ACC112 (cell line): ENCODE measurements around the gene NISCH.

Experiments used
- H2AFZ ChIP-seq: fragments of 200-600 bp; sonication (generic); one replicate; pipeline ENCODE4 v1.6.0; 2017; ENCODE audit warnings: antibody characterized with exemption, low read length; ENCODE audit not compliant: unreplicated experiment
- H3K27ac ChIP-seq: fragments of 200-600 bp; sonication (generic); 2 replicates; pipeline ENCODE4 v1.5.1; 2014; ENCODE audit warnings: low read depth, mild to moderate bottlenecking, antibody characterized with exemption, low read length, moderate library complexity
- H3K27me3 ChIP-seq: fragments of 200-600 bp; sonication (generic); 2 replicates; pipeline ENCODE4 v1.6.1; 2014; ENCODE audit warnings: mild to moderate bottlenecking, antibody characterized with exemption, low read length, moderate library complexity, mixed read lengths; ENCODE audit not compliant: insufficient read depth
- H3K36me3 ChIP-seq: fragments of 200-600 bp; sonication (generic); 2 replicates; pipeline ENCODE4 v1.6.1; 2016; ENCODE audit warnings: mild to moderate bottlenecking, antibody characterized with exemption, low read length, moderate library complexity, mixed read lengths; ENCODE audit not compliant: insufficient read depth
- H3K4me1 ChIP-seq: fragments of 200-600 bp; sonication (generic); one replicate; pipeline ENCODE4 v1.6.1; 2016; ENCODE audit warnings: low read length, mixed read lengths; ENCODE audit not compliant: insufficient read depth, unreplicated experiment, control insufficient read depth
- H3K4me3 ChIP-seq: fragments of 200-600 bp; sonication (generic); 2 replicates; pipeline ENCODE4 v1.5.1; 2014; ENCODE audit warnings: mild to moderate bottlenecking, low read depth, low read length
- H3K79me2 ChIP-seq: fragments of 200-600 bp; sonication (generic); one replicate; pipeline ENCODE4 v1.6.0; 2016; ENCODE audit warnings: low read length; ENCODE audit not compliant: control insufficient read depth, unreplicated experiment, insufficient read depth

Gene NISCH

DNA sequence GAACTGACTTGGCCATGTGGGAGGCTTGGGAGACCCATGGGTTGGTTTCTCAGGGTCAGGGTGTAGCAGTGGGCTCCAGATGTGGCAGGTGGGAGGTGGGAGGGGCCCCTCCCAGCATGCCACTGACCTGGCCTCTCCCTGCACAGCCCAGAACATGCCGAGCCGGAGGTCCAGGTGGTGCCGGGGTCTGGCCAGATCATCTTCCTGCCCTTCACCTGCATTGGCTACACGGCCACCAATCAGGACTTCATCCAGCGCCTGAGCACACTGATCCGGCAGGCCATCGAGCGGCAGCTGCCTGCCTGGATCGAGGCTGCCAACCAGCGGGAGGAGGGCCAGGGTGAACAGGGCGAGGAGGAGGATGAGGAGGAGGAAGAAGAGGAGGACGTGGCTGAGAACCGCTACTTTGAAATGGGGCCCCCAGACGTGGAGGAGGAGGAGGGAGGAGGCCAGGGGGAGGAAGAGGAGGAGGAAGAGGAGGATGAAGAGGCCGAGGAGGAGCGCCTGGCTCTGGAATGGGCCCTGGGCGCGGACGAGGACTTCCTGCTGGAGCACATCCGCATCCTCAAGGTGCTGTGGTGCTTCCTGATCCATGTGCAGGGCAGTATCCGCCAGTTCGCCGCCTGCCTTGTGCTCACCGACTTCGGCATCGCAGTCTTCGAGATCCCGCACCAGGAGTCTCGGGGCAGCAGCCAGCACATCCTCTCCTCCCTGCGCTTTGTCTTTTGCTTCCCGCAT is 31.8 kb downstream of the NISCH start:
- no peak overlapping the region for H2AFZ ChIP-seq
- no peaks in the 10 kb centered on the region for H3K4me1 ChIP-seq
- no peaks in the 10 kb centered on the region for H3K79me2 ChIP-seq
- no peak overlapping the region for H3K4me3 ChIP-seq
- H3K27me3 ChIP-seq = no peaks in the 10 kb centered on the region
- H3K36me3 ChIP-seq = peaks cover 7% of the 10 kb centered on the region; the same call in 1 of the 2 replicates
- H3K27ac ChIP-seq = no peak overlapping the region

DNA sequence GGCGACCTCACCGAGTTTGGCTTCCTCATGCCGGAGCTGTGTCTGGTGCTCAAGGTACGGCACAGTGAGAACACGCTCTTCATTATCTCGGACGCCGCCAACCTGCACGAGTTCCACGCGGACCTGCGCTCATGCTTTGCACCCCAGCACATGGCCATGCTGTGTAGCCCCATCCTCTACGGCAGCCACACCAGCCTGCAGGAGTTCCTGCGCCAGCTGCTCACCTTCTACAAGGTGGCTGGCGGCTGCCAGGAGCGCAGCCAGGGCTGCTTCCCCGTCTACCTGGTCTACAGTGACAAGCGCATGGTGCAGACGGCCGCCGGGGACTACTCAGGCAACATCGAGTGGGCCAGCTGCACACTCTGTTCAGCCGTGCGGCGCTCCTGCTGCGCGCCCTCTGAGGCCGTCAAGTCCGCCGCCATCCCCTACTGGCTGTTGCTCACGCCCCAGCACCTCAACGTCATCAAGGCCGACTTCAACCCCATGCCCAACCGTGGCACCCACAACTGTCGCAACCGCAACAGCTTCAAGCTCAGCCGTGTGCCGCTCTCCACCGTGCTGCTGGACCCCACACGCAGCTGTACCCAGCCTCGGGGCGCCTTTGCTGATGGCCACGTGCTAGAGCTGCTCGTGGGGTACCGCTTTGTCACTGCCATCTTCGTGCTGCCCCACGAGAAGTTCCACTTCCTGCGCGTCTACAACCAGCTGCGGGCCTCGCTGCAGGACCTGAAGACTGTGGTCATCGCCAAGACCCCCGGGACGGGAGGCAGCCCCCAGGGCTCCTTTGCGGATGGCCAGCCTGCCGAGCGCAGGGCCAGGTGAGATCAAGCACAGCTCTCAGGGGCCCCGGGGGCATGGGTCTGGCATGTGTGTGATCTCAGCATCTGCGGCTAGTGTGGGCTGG is 32.6 kb downstream of the NISCH start:
- Histone ChIP-seq H3K36me3 (peaks cover 3% of the 10 kb centered on the region; the same call in 1 of the 2 replicates), H3K27me3 (no peaks in the 10 kb centered on the region), H3K4me3 (no peak overlapping the region), H3K4me1 (no peaks in the 10 kb centered on the region), H2AFZ (no peak overlapping the region), H3K27ac (no peak overlapping the region), H3K79me2 (no peaks in the 10 kb centered on the region)

DNA sequence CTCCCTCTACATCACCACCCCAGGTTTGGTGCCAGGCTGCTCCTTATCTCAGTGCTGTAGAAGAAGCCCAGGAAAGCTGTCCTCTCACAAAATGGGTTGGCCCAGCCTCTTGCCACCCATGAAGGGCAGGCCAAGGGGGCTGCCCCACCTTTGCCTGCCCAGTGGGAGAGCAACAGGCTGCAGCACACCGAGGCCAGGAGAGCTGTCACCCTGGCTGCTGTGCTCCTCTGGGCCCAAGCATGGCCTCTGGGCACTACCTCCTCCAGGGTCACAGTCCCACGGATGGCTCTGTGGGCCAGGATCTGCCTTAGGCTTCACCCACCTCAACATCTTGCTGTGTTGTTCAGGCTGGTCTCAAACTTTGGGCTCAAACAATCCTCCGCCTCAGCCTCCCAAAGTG is 33.3 kb downstream of the NISCH start:
- H3K4me3 ChIP-seq = no peak overlapping the region
- H2AFZ ChIP-seq = no peak overlapping the region
- H3K4me1 ChIP-seq = no peaks in the 10 kb centered on the region
- H3K36me3 ChIP-seq = peaks cover 3% of the 10 kb centered on the region; the same call in 1 of the 2 replicates
- H3K27ac ChIP-seq = no peak overlapping the region
- H3K79me2 ChIP-seq = no peaks in the 10 kb centered on the region
- H3K27me3 ChIP-seq = no peaks in the 10 kb centered on the region

DNA sequence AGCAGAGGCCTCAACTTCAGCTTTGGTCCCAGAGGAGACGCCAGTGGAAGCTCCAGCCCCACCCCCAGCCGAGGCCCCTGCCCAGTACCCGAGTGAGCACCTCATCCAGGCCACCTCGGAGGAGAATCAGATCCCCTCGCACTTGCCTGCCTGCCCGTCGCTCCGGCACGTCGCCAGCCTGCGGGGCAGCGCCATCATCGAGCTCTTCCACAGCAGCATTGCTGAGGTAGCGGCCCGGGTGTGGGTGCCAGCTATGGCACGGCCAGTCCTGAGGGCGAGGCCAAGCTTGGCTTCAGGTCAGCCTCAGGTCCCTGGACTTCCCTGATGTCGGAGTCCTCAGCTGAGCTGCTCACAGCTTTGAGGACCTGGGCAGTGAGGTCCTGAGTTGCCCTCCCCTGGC is 34.0 kb downstream of the NISCH start:
- Histone ChIP-seq H3K27me3 (no peaks in the 10 kb centered on the region), H3K36me3 (peaks cover 3% of the 10 kb centered on the region; the same call in 1 of the 2 replicates), H3K4me3 (no peak overlapping the region), H3K27ac (no peak overlapping the region), H2AFZ (no peak overlapping the region), H3K4me1 (no peaks in the 10 kb centered on the region), H3K79me2 (no peaks in the 10 kb centered on the region)

DNA sequence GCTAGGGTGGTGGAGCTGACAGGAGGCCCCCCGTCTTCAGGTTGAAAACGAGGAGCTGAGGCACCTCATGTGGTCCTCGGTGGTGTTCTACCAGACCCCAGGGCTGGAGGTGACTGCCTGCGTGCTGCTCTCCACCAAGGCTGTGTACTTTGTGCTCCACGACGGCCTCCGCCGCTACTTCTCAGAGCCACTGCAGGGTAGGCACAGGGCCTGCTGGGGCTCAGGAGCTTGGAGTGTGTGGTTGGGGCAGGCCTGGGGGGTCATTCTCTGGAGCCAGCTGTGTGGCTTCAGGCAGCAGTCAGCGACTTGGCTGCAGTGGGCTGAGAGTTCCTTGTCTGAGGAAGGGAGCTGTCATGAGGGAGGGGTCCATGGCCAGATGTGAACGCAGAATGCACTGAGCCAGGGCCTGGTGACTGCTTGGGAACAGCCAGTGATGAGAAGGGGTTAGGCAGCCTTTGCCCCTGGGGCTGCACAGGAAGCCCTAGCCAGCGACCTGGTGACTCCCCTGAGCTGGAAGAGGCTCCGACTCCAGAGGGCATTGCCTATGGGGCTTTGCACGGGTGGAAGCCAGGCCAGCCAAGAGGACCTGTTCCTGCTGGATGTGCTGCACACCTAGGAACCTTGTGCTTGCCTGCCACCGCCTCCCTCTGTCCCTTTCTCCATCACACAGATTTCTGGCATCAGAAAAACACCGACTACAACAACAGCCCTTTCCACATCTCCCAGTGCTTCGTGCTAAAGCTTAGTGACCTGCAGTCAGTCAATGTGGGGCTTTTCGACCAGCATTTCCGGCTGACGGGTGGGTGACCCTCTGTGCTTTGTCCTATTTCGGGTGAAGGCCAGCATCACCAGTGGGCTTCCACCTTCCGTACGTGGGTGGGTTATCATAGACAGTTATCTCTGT is 34.9 kb downstream of the NISCH start:
- Histone ChIP-seq H3K4me1 (peaks cover under 1% of the 10 kb centered on the region), H3K79me2 (no peaks in the 10 kb centered on the region), H3K27ac (no peak overlapping the region), H3K27me3 (no peaks in the 10 kb centered on the region), H3K36me3 (peaks cover 3% of the 10 kb centered on the region; the same call in 1 of the 2 replicates), H3K4me3 (no peak overlapping the region), H2AFZ (no peak overlapping the region)

DNA sequence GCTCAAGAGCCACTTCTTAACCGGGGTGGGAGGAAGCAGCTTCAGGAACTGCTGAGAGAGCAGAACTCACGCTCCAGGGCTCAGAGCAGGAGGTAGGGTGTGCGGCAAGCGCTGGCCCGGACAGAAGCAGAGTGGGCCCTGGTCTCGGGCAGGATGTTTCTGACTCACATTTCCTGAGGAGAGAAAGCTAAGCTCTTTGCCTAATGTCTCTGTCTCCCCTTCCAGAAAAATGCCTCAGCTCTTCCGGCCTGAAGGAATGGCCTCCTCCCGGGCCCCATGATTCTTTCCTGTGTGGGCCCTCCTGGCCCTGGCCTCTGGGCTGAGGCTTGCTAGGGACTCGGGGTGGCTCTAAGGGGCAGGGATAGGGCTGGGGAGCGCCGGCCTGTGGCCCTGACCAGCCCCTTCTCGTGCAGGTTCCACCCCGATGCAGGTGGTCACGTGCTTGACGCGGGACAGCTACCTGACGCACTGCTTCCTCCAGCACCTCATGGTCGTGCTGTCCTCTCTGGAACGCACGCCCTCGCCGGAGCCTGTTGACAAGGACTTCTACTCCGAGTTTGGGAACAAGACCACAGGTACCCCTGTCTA is 35.6 kb downstream of the NISCH start:
- Histone ChIP-seq H3K4me3 (no peak overlapping the region), H3K36me3 (peaks cover 3% of the 10 kb centered on the region; the same call in 1 of the 2 replicates), H3K79me2 (no peaks in the 10 kb centered on the region)

DNA sequence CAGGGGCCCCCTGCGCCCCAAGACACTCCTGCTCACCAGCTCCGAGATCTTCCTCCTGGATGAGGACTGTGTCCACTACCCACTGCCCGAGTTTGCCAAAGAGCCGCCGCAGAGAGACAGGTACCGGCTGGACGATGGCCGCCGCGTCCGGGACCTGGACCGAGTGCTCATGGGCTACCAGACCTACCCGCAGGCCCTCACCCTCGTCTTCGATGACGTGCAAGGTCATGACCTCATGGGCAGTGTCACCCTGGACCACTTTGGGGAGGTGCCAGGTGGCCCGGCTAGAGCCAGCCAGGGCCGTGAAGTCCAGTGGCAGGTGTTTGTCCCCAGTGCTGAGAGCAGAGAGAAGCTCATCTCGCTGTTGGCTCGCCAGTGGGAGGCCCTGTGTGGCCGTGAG is 36.7 kb downstream of the NISCH start:
- Histone ChIP-seq H3K27ac (no peak overlapping the region), H3K4me1 (peaks cover 12% of the 10 kb centered on the region), H3K4me3 (no peak overlapping the region), H2AFZ (no peak overlapping the region), H3K36me3 (peaks cover 3% of the 10 kb centered on the region; the same call in 1 of the 2 replicates), H3K27me3 (no peaks in the 10 kb centered on the region), H3K79me2 (no peaks in the 10 kb centered on the region)

More for the DNA sequence above, 35.6 kb downstream of the NISCH start:
- Histone ChIP-seq H3K4me1 (peaks cover 8% of the 10 kb centered on the region), H3K27ac (no peak overlapping the region), H3K27me3 (no peaks in the 10 kb centered on the region), H2AFZ (no peak overlapping the region)

DNA sequence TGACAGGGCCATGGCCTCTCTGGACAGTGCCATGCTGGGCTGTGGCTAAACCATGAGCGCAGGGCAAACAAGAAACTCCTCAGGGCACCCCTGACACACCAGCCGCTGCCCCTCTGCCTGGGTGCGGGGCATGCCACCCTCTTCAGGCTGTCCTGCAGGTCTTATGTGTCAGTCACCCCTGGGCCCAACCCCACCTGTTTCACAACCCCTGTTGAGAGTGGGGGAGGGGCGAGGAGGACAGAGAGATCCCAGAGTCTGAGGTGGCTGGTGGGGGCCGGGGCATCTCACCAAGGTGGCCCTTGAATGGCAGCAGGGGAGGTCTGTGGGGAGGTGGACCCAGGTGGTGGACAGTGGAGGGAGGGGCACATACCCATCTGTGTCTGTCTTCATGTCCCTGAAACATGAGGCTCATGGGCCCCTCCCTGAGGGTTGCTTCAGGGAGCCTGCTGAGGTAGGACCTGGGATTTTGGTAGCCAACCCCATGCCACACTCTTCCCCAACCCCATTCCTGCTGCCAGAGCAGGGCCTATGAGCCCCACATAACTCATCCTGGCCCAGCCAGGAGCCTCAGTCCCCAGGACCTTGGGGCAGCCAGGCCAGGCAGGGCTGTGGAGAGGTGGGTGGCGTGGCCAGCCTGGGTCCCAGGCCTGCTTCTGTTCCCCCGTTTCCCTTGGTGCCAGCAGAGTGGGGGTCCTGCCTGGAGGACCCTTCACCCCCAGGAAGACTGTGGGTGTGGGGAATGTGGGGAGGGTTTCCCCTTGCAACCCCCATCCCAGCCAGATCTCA is 38.0 kb downstream of the NISCH start:
- Histone ChIP-seq H3K36me3 (peaks cover 3% of the 10 kb centered on the region; the same call in 1 of the 2 replicates), H3K27ac (no peak overlapping the region), H3K79me2 (no peaks in the 10 kb centered on the region), H3K4me1 (peaks cover 17% of the 10 kb centered on the region), H2AFZ (no peak overlapping the region), H3K4me3 (no peak overlapping the region), H3K27me3 (no peaks in the 10 kb centered on the region)

DNA sequence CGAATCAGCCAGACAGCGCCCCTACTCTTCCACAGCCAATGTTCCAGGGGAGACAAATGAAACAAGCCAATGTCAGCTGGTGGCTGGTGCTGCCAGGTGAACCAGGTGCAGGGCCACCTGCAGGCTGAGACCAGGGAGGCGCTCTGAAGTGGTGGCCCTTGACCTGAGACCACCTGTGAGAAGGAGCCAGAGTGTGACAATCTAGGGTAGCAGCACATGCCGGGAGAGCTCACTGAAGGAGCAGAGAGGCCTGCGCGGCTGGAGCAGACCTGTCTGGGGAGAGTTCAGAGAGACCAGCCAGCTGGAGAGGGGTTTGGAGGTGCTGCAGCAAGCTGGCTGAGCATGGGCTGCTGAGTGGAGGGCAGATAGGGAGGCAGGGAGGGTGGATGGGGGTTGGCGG is 39.0 kb downstream of the NISCH start:
- H3K27ac ChIP-seq = no peak overlapping the region
- H3K36me3 ChIP-seq = peaks cover 3% of the 10 kb centered on the region; the same call in 1 of the 2 replicates
- no peaks in the 10 kb centered on the region for H3K27me3 ChIP-seq
- no peak overlapping the region for H3K4me3 ChIP-seq
- H3K79me2 ChIP-seq = no peaks in the 10 kb centered on the region
- H2AFZ ChIP-seq = no peak overlapping the region
- H3K4me1 ChIP-seq = peaks cover 19% of the 10 kb centered on the region
